Measurements from ENCODE around the gene NR3C1. TPM values are rescaled to one million over a fixed set of nuclear protein-coding genes. Genes with fewer than 3 reads are reported as not detected.

NR3C1 gene
- polyA plus RNA-seq, 1 donor = 32.6 TPM

- peaks cover 5% of the 10 kb centered on the region for H3K4me1 ChIP-seq (ENCODE audit: control insufficient read depth, insufficient read depth, low read length)
- no peak overlapping the region for H3K4me3 ChIP-seq (ENCODE audit: low read length)
- no peak overlapping the region for H3K27ac ChIP-seq (ENCODE audit: low read length)
- peaks cover 4% of the 10 kb centered on the region for H3K36me3 ChIP-seq (ENCODE audit: control insufficient read depth, insufficient read depth, low read length)
- H3K9me3 ChIP-seq (ENCODE audit: control insufficient read depth, low read depth, low read length) = peaks cover 16% of the 10 kb centered on the region
- 67% methylated on average over 1 of the region's 3 CpGs for WGBS (ENCODE audit: insufficient coverage, low lambda C conversion rate)
- DNase-seq = no peak
- H3K27me3 ChIP-seq (ENCODE audit: control insufficient read depth, insufficient read depth, low read length) = no peaks in the 10 kb centered on the region
Measured at GRCh38 chr5:143383988-143384387, 19.5 kb downstream of the NR3C1 start.

DNA sequence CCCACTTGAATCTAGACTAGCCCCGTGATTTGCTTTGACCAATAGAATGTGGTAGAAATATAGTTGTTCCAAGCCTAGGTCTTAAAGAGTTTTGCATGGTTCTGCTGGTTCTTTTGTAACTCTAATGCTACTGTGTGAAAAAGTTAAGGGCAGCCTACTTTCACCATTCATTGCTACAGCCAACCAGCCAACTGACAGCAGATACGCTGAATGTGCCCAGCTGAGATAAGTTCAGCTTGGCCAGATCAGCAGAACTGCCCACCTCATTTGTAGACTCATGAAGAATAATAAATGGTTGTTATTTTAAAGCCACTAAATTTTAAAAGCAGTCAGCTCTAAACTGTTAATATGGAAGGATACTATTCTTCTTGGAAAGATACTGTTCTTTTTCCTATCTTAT lies 23.9 kb downstream of the NR3C1 start:
- H3K9me3 ChIP-seq (ENCODE audit: control insufficient read depth, low read depth, low read length) = peaks cover 8% of the 10 kb centered on the region
- H3K4me1 ChIP-seq (ENCODE audit: control insufficient read depth, insufficient read depth, low read length) = peaks cover 25% of the 10 kb centered on the region
- no peak overlapping the region for H3K4me3 ChIP-seq (ENCODE audit: low read length)
- no peak overlapping the region for H3K27ac ChIP-seq (ENCODE audit: low read length)
- DNase-seq = no peak
- peaks cover 4% of the 10 kb centered on the region for H3K36me3 ChIP-seq (ENCODE audit: control insufficient read depth, insufficient read depth, low read length)
- no CpG with 5 or more reads among the region's 2 CpGs for WGBS (ENCODE audit: insufficient coverage, low lambda C conversion rate)
- no peaks in the 10 kb centered on the region for H3K27me3 ChIP-seq (ENCODE audit: control insufficient read depth, insufficient read depth, low read length)

- Histone ChIP-seq H3K4me1 (ENCODE audit: control insufficient read depth, insufficient read depth, low read length) (peaks cover 25% of the 10 kb centered on the region), H3K9me3 (ENCODE audit: control insufficient read depth, low read depth, low read length) (no peaks in the 10 kb centered on the region), H3K36me3 (ENCODE audit: control insufficient read depth, insufficient read depth, low read length) (no peaks in the 10 kb centered on the region), H3K4me3 (ENCODE audit: low read length) (no peak overlapping the region), H3K27ac (ENCODE audit: low read length) (peak overlapping the region; percentile 61), H3K27me3 (ENCODE audit: control insufficient read depth, insufficient read depth, low read length) (no peaks in the 10 kb centered on the region)
- peak; percentile 77 to 89 for DNase-seq
- WGBS (ENCODE audit: insufficient coverage, low lambda C conversion rate) = 14% methylated on average over 1 of the region's 5 CpGs
Measured at GRCh38 chr5:143376911-143377813, 26.3 kb downstream of the NR3C1 start.

GRCh38 chr5:143376195-143376779 lies 27.2 kb downstream of the NR3C1 start:
- no peak overlapping the region for H3K4me3 ChIP-seq (ENCODE audit: low read length)
- no CpG with 5 or more reads among the region's 3 CpGs for WGBS (ENCODE audit: insufficient coverage, low lambda C conversion rate)
- no peaks in the 10 kb centered on the region for H3K9me3 ChIP-seq (ENCODE audit: control insufficient read depth, low read depth, low read length)
- H3K27ac ChIP-seq (ENCODE audit: low read length) = peak overlapping the region; percentile 61
- H3K4me1 ChIP-seq (ENCODE audit: control insufficient read depth, insufficient read depth, low read length) = peaks cover 25% of the 10 kb centered on the region
- no peaks in the 10 kb centered on the region for H3K36me3 ChIP-seq (ENCODE audit: control insufficient read depth, insufficient read depth, low read length)
- no peak for DNase-seq
- no peaks in the 10 kb centered on the region for H3K27me3 ChIP-seq (ENCODE audit: control insufficient read depth, insufficient read depth, low read length)

- DNase-seq = no peak
- Histone ChIP-seq H3K36me3 (ENCODE audit: control insufficient read depth, insufficient read depth, low read length) (no peaks in the 10 kb centered on the region), H3K4me1 (ENCODE audit: control insufficient read depth, insufficient read depth, low read length) (peaks cover 25% of the 10 kb centered on the region), H3K4me3 (ENCODE audit: low read length) (no peak overlapping the region), H3K27me3 (ENCODE audit: control insufficient read depth, insufficient read depth, low read length) (no peaks in the 10 kb centered on the region), H3K9me3 (ENCODE audit: control insufficient read depth, low read depth, low read length) (no peaks in the 10 kb centered on the region), H3K27ac (ENCODE audit: low read length) (no peak overlapping the region)
- 100% methylated on average over 1 of the region's 6 CpGs for WGBS (ENCODE audit: insufficient coverage, low lambda C conversion rate)
Measured at GRCh38 chr5:143374496-143375217, 28.8 kb downstream of the NR3C1 start.

DNA sequence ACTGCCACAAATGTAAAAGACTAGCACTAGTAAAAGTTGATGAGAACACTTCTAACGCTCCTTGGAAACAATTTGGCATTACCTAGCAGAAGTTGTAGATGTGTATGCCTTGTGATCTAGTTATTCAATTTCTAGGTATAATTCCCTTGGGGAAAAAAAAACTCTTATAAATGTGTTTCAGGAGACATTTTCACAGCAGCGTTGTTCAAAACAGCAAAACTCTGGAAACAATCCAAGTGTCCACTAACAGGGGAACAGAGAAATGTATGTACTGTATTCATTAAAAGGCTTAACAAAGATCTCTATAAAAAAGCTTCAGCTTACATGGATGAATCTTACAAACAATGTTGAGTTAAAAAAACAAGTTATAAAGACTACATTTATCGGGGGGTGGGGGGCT lies 30.4 kb downstream of the NR3C1 start:
- no peak for DNase-seq
- Histone ChIP-seq H3K9me3 (ENCODE audit: control insufficient read depth, low read depth, low read length) (no peaks in the 10 kb centered on the region), H3K4me3 (ENCODE audit: low read length) (no peak overlapping the region), H3K4me1 (ENCODE audit: control insufficient read depth, insufficient read depth, low read length) (peaks cover 18% of the 10 kb centered on the region), H3K27ac (ENCODE audit: low read length) (no peak overlapping the region), H3K27me3 (ENCODE audit: control insufficient read depth, insufficient read depth, low read length) (no peaks in the 10 kb centered on the region), H3K36me3 (ENCODE audit: control insufficient read depth, insufficient read depth, low read length) (no peaks in the 10 kb centered on the region)
- 100% methylated on average over 1 of the region's 3 CpGs for WGBS (ENCODE audit: insufficient coverage, low lambda C conversion rate)

DNA sequence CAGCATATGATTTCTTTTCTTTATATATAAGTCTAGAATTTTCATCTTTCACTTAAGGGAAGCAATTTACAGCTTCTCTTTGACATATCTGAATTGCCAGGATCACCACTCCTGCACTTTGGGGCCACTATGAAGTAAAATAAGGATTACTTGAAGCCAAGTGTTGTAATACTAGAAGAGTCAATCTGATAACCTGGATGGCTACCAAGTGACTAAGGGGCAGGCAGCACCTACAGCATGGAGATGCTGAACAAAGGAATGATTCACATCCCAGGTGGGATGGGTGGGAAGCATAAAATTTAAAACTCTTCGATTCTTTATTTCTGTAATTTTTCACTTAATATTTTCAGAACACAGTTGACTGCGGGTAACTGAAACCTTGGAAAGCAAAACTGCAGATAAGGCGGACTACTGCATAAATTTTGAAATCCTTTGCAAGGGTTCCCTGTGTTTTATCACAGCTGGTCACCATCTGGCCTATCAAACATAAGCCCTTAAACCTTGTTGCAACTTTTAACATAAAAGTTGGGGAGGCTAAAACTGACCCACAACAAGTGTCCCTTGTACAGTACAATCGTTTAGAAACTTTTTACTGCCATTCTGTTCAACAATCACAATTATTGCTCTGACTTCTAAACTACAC lies 31.2 kb downstream of the NR3C1 start:
- 100% methylated on average over 1 of the region's 4 CpGs for WGBS (ENCODE audit: insufficient coverage, low lambda C conversion rate)
- peaks cover 12% of the 10 kb centered on the region for H3K4me1 ChIP-seq (ENCODE audit: control insufficient read depth, insufficient read depth, low read length)

DNA sequence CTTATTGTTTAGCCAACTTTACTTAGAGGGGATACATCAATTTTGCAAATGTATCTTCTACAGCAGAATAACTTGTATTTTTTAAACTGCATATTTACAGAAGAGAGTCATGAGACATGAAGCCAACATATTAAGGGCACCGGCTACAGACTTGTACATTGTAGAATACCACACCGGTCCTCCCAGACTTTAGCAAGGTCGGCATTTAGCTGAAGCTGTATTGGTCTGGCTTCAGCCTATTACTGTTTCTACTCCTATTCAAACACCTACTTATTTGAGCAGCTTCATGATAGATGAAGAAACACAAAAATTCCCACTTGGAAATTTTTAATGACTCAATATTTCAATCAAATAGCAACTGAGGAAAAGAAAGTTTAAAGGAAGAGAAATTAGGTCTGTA lies 33.0 kb downstream of the NR3C1 start:
- Histone ChIP-seq H3K4me3 (ENCODE audit: low read length) (no peak overlapping the region), H3K4me1 (ENCODE audit: control insufficient read depth, insufficient read depth, low read length) (no peaks in the 10 kb centered on the region), H3K27ac (ENCODE audit: low read length) (no peak overlapping the region), H3K36me3 (ENCODE audit: control insufficient read depth, insufficient read depth, low read length) (no peaks in the 10 kb centered on the region), H3K9me3 (ENCODE audit: control insufficient read depth, low read depth, low read length) (no peaks in the 10 kb centered on the region), H3K27me3 (ENCODE audit: control insufficient read depth, insufficient read depth, low read length) (no peaks in the 10 kb centered on the region)
- WGBS (ENCODE audit: insufficient coverage, low lambda C conversion rate) = no CpG with 5 or more reads among the region's 3 CpGs
- no peak for DNase-seq

More for the DNA sequence above, 31.2 kb downstream of the NR3C1 start:
- no peaks in the 10 kb centered on the region for H3K27me3 ChIP-seq (ENCODE audit: control insufficient read depth, insufficient read depth, low read length)
- no peak overlapping the region for H3K4me3 ChIP-seq (ENCODE audit: low read length)
- DNase-seq = no peak
- no peaks in the 10 kb centered on the region for H3K36me3 ChIP-seq (ENCODE audit: control insufficient read depth, insufficient read depth, low read length)
- H3K27ac ChIP-seq (ENCODE audit: low read length) = no peak overlapping the region
- H3K9me3 ChIP-seq (ENCODE audit: control insufficient read depth, low read depth, low read length) = no peaks in the 10 kb centered on the region

DNA sequence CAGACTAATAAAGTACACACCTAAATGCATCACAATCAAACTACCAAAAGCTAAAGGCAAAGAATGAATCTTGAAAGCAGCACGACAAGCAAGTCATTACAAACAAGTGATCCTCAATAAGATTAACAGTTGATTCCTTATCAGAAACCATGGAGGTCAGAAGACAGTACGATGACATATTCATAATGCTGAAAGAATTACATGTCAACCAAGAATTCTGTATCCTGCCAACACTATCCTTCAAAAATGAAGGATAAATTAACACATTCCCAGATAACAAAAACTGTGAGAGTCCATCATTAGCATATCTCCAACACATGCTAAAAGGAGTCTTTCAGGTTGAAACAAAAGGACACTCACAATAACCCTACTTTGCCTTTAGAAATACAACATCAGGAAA lies 39.4 kb downstream of the NR3C1 start:
- DNase-seq = no peak
- Histone ChIP-seq H3K4me1 (ENCODE audit: control insufficient read depth, insufficient read depth, low read length) (no peaks in the 10 kb centered on the region), H3K36me3 (ENCODE audit: control insufficient read depth, insufficient read depth, low read length) (no peaks in the 10 kb centered on the region), H3K27ac (ENCODE audit: low read length) (no peak overlapping the region), H3K4me3 (ENCODE audit: low read length) (no peak overlapping the region), H3K27me3 (ENCODE audit: control insufficient read depth, insufficient read depth, low read length) (no peaks in the 10 kb centered on the region), H3K9me3 (ENCODE audit: control insufficient read depth, low read depth, low read length) (peaks cover 11% of the 10 kb centered on the region)
- no CpG with 5 or more reads among the region's 2 CpGs for WGBS (ENCODE audit: insufficient coverage, low lambda C conversion rate)

DNA sequence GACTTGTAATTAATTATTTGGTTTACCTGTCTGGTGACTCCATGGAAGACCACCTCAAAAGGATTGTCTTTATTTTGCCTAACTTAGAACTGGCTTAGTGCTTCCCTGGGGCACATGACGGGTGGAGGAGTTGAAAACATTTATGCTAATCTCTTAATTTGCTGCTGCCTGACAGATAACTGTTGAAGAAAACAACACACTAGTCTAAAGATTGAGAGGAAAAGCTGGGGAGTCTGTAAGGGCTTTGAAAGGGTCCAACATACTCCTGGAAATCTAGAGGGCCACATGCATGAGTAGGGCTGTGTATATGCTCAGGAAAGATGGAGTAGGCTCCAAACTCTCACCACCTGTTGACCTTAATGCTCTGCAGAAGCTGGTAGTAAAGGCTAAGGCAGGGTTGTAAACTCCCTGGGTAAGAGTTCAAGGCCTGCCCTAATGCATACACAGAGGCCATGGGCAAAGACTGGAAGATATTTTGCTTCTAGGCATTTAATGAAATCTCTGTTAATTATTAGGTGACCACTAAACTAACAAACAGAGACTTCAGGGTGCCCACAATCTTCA lies 40.7 kb downstream of the NR3C1 start:
- no peaks in the 10 kb centered on the region for H3K27me3 ChIP-seq (ENCODE audit: control insufficient read depth, insufficient read depth, low read length)
- WGBS (ENCODE audit: insufficient coverage, low lambda C conversion rate) = 71% methylated on average over 1 of the region's 1 CpG
- H3K27ac ChIP-seq (ENCODE audit: low read length) = no peak overlapping the region
- no peaks in the 10 kb centered on the region for H3K36me3 ChIP-seq (ENCODE audit: control insufficient read depth, insufficient read depth, low read length)
- H3K9me3 ChIP-seq (ENCODE audit: control insufficient read depth, low read depth, low read length) = peaks cover 11% of the 10 kb centered on the region
- no peaks in the 10 kb centered on the region for H3K4me1 ChIP-seq (ENCODE audit: control insufficient read depth, insufficient read depth, low read length)
- H3K4me3 ChIP-seq (ENCODE audit: low read length) = no peak overlapping the region
- DNase-seq = no peak

All from large intestine (tissue), 3 donors.